Measurements from ENCODE around the gene RIN2.

The RIN2 gene

DNA sequence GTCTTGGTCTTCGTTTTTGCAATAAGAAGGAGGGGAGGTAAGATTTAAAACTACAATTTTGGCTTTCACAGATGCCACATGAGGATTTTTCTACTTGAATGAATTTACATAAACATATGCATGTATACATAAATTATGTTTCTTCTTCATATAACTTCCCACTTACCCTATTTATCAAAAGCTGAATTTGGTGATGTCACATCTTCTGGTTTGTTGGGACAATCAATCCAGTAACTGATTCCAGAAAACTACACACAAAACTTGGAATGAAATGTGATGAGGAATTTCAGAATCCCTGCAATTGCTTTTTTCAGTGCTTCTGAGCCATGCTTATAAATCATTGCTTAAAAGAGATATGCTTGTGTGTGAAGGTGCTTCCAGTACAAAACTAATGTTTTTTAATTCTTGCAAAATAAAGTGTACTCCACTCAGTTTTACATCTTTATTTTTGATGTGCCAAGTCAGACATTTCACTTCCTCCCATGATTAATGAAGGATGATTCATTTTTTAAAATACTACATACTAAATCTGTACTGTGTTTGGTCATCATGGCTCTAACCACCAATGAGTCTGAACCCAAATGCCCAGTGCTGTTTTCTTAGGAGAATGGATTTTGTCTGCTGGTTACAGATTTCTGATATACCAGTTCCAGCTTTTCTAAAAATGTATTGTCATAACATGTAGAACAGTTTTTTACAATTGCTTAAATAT lies 32.1 kb upstream of the RIN2 start:
- no peak overlapping the region for H3K4me3 ChIP-seq (replicated peaks in 1 of 2; ENCODE audit: low read depth in 2 of 2, low read length in 2 of 2)
- DNase-seq (ENCODE audit: low read depth in 2 of 2) = peak; percentile 38 to 65
- TF ChIP-seq CTCF (IDR thresholded peaks at IDR 0.05; ENCODE audit: low read depth, low read length) = no peak

DNA sequence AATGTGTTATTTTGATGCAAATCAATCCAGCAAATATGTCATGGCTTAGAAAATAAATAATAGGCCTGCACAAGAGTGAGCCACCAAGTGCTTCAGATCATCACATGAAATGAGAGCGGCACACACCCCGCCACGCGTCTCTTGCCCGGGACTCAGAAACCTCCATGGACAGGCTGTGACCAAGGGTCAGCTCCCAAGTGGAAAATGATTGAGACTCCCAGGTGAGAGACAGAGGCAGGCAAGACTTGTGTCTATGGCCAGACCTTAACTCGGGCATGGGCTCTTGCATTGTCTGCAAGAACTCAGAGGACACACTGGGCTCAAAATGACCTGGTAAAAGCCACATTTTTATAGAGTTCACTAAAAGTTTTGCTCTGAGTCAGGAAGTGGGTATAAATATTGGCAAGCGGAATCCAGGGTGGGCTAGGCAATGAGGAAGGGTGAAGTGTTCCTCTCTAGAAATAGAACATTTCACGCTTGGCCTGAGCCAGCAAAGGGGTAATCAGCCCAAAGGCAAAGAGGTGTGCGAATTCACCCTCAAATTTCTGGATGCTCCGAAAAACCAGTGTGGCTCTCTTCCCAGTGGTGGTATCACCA lies 30.7 kb upstream of the RIN2 start:
- no peak for TF ChIP-seq CTCF (IDR thresholded peaks at IDR 0.05; ENCODE audit: low read depth, low read length)
- H3K4me3 ChIP-seq (replicated peaks in 1 of 2; ENCODE audit: low read depth in 2 of 2, low read length in 2 of 2) = no peak overlapping the region
- no peak for DNase-seq (ENCODE audit: low read depth in 2 of 2)

GRCh38 chr20:19729672-19730071 lies 28.4 kb upstream of the RIN2 start:
- no peak overlapping the region for H3K4me3 ChIP-seq (replicated peaks in 1 of 2; ENCODE audit: low read depth in 2 of 2, low read length in 2 of 2)
- no peak for DNase-seq (ENCODE audit: low read depth in 2 of 2)
- no peak for TF ChIP-seq CTCF (IDR thresholded peaks at IDR 0.05; ENCODE audit: low read depth, low read length)

DNA sequence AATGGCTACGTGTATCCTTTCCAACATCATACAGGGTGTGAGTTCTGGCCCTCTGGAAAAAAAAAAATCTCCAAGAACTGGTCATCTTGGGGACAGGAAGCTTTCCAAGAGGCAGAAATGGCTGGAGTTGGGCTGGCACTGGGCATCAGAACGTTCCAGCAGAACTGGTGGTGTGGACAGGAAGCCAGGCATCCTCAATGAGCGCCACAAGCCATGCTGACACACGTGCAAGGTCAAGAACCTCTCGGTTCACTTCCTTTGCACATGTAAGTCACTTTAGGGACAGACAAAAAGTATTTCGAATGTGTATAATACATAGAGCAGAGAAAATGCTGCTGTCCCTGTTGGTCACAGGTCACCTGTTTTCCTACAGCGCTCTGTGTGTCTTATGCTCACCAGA lies 27.4 kb upstream of the RIN2 start:
- DNase-seq (ENCODE audit: low read depth in 2 of 2) = no peak
- TF ChIP-seq CTCF (IDR thresholded peaks at IDR 0.05; ENCODE audit: low read depth, low read length) = no peak
- no peak overlapping the region for H3K4me3 ChIP-seq (replicated peaks in 1 of 2; ENCODE audit: low read depth in 2 of 2, low read length in 2 of 2)

GRCh38 chr20:19734811-19735210 lies 23.2 kb upstream of the RIN2 start:
- DNase-seq (ENCODE audit: low read depth in 2 of 2) = no peak
- TF ChIP-seq CTCF (IDR thresholded peaks at IDR 0.05; ENCODE audit: low read depth, low read length) = no peak
- no peak overlapping the region for H3K4me3 ChIP-seq (replicated peaks in 1 of 2; ENCODE audit: low read depth in 2 of 2, low read length in 2 of 2)

DNA sequence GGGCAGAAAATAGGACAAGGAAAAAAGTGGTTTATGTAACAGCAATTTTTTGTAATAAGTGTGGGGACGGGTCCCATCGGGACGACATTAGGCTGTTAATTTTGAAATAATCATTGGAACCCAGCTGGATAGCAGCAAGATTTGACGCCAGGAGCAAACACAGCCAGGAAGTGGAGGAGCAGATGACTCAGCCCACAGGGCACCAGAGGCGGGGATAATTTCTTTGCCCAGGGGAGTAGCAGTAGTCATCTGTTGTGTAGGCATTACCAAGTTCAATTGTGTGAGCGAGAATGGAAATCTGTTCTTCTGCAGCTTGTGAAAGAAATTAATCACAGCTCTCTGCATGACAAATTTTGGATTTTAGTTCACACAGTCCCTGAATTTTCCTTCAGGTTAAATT lies 22.6 kb upstream of the RIN2 start:
- DNase-seq (ENCODE audit: low read depth in 2 of 2) = peak; percentile 91 to 95
- no peak for TF ChIP-seq CTCF (IDR thresholded peaks at IDR 0.05; ENCODE audit: low read depth, low read length)
- no peak overlapping the region for H3K4me3 ChIP-seq (replicated peaks in 1 of 2; ENCODE audit: low read depth in 2 of 2, low read length in 2 of 2)

Measured in cardiac fibroblast (primary cell).